Measurements from ENCODE around the gene SPDYE2B.
"Not testable (repeated sequence)": the region's sequence is repeated elsewhere in the genome, so short reads cannot be mapped to it uniquely, and the experiment has no call there.

SPDYE2B gene

GRCh38 chr7:102649924-102650323 is at the start of gene SPDYE2B:
SPDYE2B (plus strand) TSS chr7:102650319; CDS start chr7:102652349, 2,030 bp downstream.
- not testable (repeated sequence) for FAIRE-seq; DNase-seq (ENCODE audit: insufficient read length, low spot score)

GRCh38 chr7:102602317-102602716 is 47.8 kb upstream of the SPDYE2B start:
- not testable (repeated sequence) for FAIRE-seq; DNase-seq (ENCODE audit: insufficient read length, low spot score)

GRCh38 chr7:102604431-102605145 is 45.5 kb upstream of the SPDYE2B start:
- DNase-seq (ENCODE audit: insufficient read length, low spot score); FAIRE-seq: not testable (repeated sequence)

- not testable (repeated sequence) for FAIRE-seq; DNase-seq (ENCODE audit: insufficient read length, low spot score)
These were observed 43.3 kb upstream of the SPDYE2B start for GRCh38 chr7:102606848-102607247.

GRCh38 chr7:102609734-102610133 is 40.4 kb upstream of the SPDYE2B start:
- FAIRE-seq; DNase-seq (ENCODE audit: insufficient read length, low spot score): not testable (repeated sequence)

GRCh38 chr7:102610441-102610840 is 39.7 kb upstream of the SPDYE2B start:
- not testable (repeated sequence) for DNase-seq (ENCODE audit: insufficient read length, low spot score); FAIRE-seq

- DNase-seq (ENCODE audit: insufficient read length, low spot score): not testable (repeated sequence)
These were observed 39.0 kb upstream of the SPDYE2B start for GRCh38 chr7:102611013-102611674.

GRCh38 chr7:102611675-102612325 is 38.3 kb upstream of the SPDYE2B start:
- FAIRE-seq; DNase-seq (ENCODE audit: insufficient read length, low spot score): not testable (repeated sequence)

More at GRCh38 chr7:102611013-102611674, 39.0 kb upstream of the SPDYE2B start:
- not testable (repeated sequence) for FAIRE-seq

GRCh38 chr7:102613575-102614345 is 36.4 kb upstream of the SPDYE2B start:
- DNase-seq (ENCODE audit: insufficient read length, low spot score); FAIRE-seq: not testable (repeated sequence)

GRCh38 chr7:102614346-102614697 is 35.8 kb upstream of the SPDYE2B start:
- FAIRE-seq: not testable (repeated sequence)

GRCh38 chr7:102614873-102615272 is 35.2 kb upstream of the SPDYE2B start:
- not testable (repeated sequence) for DNase-seq (ENCODE audit: insufficient read length, low spot score); FAIRE-seq

More at GRCh38 chr7:102614346-102614697, 35.8 kb upstream of the SPDYE2B start:
- DNase-seq (ENCODE audit: insufficient read length, low spot score): not testable (repeated sequence)

- FAIRE-seq; DNase-seq (ENCODE audit: insufficient read length, low spot score): not testable (repeated sequence)
These were observed 34.2 kb upstream of the SPDYE2B start for GRCh38 chr7:102615930-102616329.

GRCh38 chr7:102616507-102617125 is 33.5 kb upstream of the SPDYE2B start, which contains the start of gene RASA4:
RASA4 (minus strand) TSS chr7:102616756; CDS start chr7:102616689, 67 bp downstream.
- DNase-seq (ENCODE audit: insufficient read length, low spot score); FAIRE-seq: not testable (repeated sequence)

GRCh38 chr7:102618122-102618521 is 32.0 kb upstream of the SPDYE2B start:
- not testable (repeated sequence) for DNase-seq (ENCODE audit: insufficient read length, low spot score); FAIRE-seq

GRCh38 chr7:102627271-102627904 is 22.7 kb upstream of the SPDYE2B start:
- FAIRE-seq; DNase-seq (ENCODE audit: insufficient read length, low spot score): not testable (repeated sequence)

GRCh38 chr7:102630622-102631021 is 19.5 kb upstream of the SPDYE2B start:
- not testable (repeated sequence) for DNase-seq (ENCODE audit: insufficient read length, low spot score); FAIRE-seq

GRCh38 chr7:102634299-102634698 is 15.8 kb upstream of the SPDYE2B start:
- not testable (repeated sequence) for DNase-seq (ENCODE audit: insufficient read length, low spot score); FAIRE-seq

- not testable (repeated sequence) for FAIRE-seq; DNase-seq (ENCODE audit: insufficient read length, low spot score)
These were observed 14.8 kb upstream of the SPDYE2B start for GRCh38 chr7:102635354-102635753.

GRCh38 chr7:102636956-102637355 is 13.2 kb upstream of the SPDYE2B start:
- FAIRE-seq; DNase-seq (ENCODE audit: insufficient read length, low spot score): not testable (repeated sequence)

All from H54 (cell line).